Measurements from ENCODE around the gene SRSF3.
"Not testable (repeated sequence)": the region's sequence is repeated elsewhere in the genome, so short reads cannot be mapped to it uniquely, and the experiment has no call there.

Gene SRSF3

DNA sequence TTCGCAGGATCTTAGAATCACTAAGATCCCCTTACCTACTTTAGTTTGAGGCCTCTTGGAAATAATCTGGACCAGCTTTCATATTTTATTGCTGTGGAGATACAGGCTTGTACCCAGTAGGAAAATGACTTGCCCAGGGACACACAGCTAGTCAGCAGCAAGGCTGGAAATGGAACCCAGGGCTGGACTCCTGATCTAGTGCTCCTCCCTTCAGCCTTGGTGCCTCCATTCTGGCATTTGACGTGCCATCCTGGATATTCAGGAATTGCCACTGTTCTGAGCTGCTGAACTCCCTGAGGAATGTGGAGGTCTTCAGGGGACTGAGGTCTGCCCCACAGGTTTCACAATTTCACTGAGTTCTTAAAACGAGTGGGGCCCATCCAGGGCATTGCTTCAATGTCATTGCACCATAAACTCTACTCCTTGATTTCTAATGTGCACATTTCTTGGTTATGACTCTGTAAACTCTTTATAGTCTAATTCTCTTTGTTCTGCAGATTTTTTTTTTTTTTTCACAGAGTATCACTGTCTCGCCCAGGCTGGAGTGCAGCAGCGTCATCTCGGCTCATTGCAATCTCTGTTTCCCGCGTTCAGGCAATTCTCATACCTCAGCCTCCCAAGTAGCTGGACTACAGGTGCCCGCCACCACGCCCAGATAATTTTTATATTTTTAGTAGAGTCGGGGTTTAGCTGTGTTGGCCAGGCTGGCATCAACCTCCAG is 57.7 kb downstream of the SRSF3 start:
- no peak for DNase-seq

DNA sequence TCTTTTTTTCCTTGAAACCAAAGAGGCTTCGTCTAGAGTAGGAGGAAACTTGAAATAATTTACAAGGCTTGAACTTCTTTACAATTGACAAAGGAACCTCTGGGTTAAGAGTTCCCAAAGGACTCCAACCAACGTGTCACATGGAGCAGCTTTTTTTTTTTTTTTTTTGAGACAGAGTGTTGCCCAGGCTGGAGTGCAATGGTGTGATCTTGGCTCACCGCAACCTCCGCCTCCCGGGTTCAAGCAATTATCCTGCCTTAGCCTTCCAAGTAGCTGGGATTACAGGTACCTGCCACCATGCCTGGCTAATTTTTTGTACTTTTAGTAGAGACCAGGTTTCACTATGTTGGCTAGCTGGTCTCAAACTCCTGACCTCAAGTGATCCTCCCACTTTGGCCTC is 60.3 kb downstream of the SRSF3 start:
- DNase-seq, result not testable (repeated sequence)
